GM23248 (cell line): ENCODE results near the gene ENTPD8.

Experiments
- EZH2 ChIP-seq: fragments of 200-600 bp; sonication (generic); IDR thresholded peaks from 2 replicates; pipeline ENCODE4 v1.6.1; 2018; ENCODE audit warnings: antibody characterized with exemption, mild to moderate bottlenecking; ENCODE audit not compliant: insufficient read depth, poor library complexity, severe bottlenecking
- EZH2phosphoT487 ChIP-seq: fragments of 200-600 bp; sonication (generic); IDR thresholded peaks from 2 replicates; pipeline ENCODE4 v1.6.1; 2018; ENCODE audit warnings: antibody characterized with exemption, moderate library complexity, mild to moderate bottlenecking, low read depth; ENCODE audit not compliant: insufficient read depth

- TF ChIP-seq EZH2: no peak
- TF ChIP-seq EZH2phosphoT487: no peak
Observed at GRCh38 chr9:137404961-137405567, 36.1 kb downstream of the ENTPD8 start.
